GM12878 (cell line): ENCODE results near the gene PTPRD. TPM values are rescaled to one million over a fixed set of nuclear protein-coding genes. Genes with fewer than 3 reads are reported as not detected.

Experiments
- ATAC-seq: fragments of 200-7000 bp; cut with Tn5 transposase; 3 replicates; pipeline ENCODE4 v1.9.1; 2020; ENCODE audit warnings: mild to moderate bottlenecking, moderate library complexity
- BruUV-seq: library from RNA; stranded (reverse); fragments of 400-500 nt; replicated peaks from 2 replicates; lab custom pipeline; 2021; lab: Mats Ljungman, UMichigan
- CTCF ChIA-PET: fragments of 300-600 bp; sonication (Branson Sonifier 250); formaldehyde crosslinking; extraction: SDS; loops from one replicate; lab custom pipeline; 2021; ENCODE audit warnings: inconsistent platforms; lab: Yijun Ruan, JAX
- POLR2A ChIA-PET: fragments of 350-600 bp; formaldehyde crosslinking; extraction: SDS; loops from one replicate; lab custom pipeline; 2021; ENCODE audit warnings: inconsistent platforms; lab: Charles Lee
- RAD21 ChIA-PET: fragments of 300-600 bp; sonication (Branson Sonifier 250); formaldehyde crosslinking; loops from one replicate; lab custom pipeline; 2023; ENCODE audit warnings: antibody characterized with exemption; ENCODE audit not compliant: unreplicated experiment; lab: Charles Lee
- SMC1A ChIA-PET: fragments of 300-600 bp; sonication (Branson Sonifier 250); formaldehyde crosslinking; loops from one replicate; lab custom pipeline; 2023; ENCODE audit not compliant: unreplicated experiment, uncharacterized antibody; lab: Charles Lee
- DNase-seq: peaks from one replicate; pipeline ENCODE4 v3.0.0-alpha.2; 2011; ENCODE audit warnings: low read depth, low spot score
- FAIRE-seq: peaks from 3 replicates; lab custom pipeline; 2011; peaks lifted over from hg19 to GRCh38; lab: Jason Lieb, UNC
- H2AFZ ChIP-seq: 2 replicates; pipeline ENCODE4 v1.6.0; 2011; ENCODE audit warnings: low read depth, low read length, control low read depth; ENCODE audit not compliant: control insufficient read depth
- H3K27ac ChIP-seq: 2 replicates; pipeline ENCODE4 v1.5.1; 2011; ENCODE audit warnings: control low read depth; ENCODE audit not compliant: control insufficient read depth, insufficient read depth
- H3K27me3 ChIP-seq, 2 experiments: replicated peaks in 1 of 2; 2 replicates each; pipeline versions ENCODE4 v1.6.0 to v1.6.1; 2011; ENCODE audit warnings: low read length in 1 of 2; ENCODE audit not compliant: control insufficient read depth in 2 of 2, insufficient read depth in 2 of 2
- H3K36me3 ChIP-seq, 2 experiments: 2 replicates each; pipeline ENCODE4 v1.5.1; 2011; ENCODE audit warnings: low read length in 1 of 2; ENCODE audit not compliant: control insufficient read depth in 2 of 2, insufficient read depth in 2 of 2
- H3K4me1 ChIP-seq: 2 replicates; pipeline ENCODE4 v1.6.1; 2011; ENCODE audit warnings: mild to moderate bottlenecking, low read length, moderate library complexity, mixed read lengths; ENCODE audit not compliant: control insufficient read depth, insufficient read depth
- H3K4me2 ChIP-seq: 2 replicates; pipeline ENCODE4 v1.6.0; 2011; ENCODE audit warnings: control low read depth; ENCODE audit not compliant: control insufficient read depth, insufficient read depth
- H3K4me3 ChIP-seq: fragments of 200-600 bp; sonication (generic); 2 replicates; pipeline ENCODE4 v1.5.1; 2016
- H3K79me2 ChIP-seq: 2 replicates; pipeline ENCODE4 v1.6.0; 2011; ENCODE audit warnings: low read length; ENCODE audit not compliant: control insufficient read depth, insufficient read depth
- H3K9ac ChIP-seq: 2 replicates; pipeline ENCODE4 v1.8.0; 2011; ENCODE audit warnings: low read length, control low read depth, mixed read lengths; ENCODE audit not compliant: control insufficient read depth, insufficient read depth
- H3K9me3 ChIP-seq: replicated peaks from 3 replicates; pipeline ENCODE4 v1.5.1; 2011; ENCODE audit warnings: mild to moderate bottlenecking, low read length; ENCODE audit not compliant: control insufficient read depth, insufficient read depth
- H4K20me1 ChIP-seq: 2 replicates; pipeline ENCODE4 v1.6.0; 2011; ENCODE audit not compliant: control insufficient read depth, insufficient read depth
- BHLHE40 ChIP-seq, 2 experiments: fragments of 450-650 bp in 1 of 2; IDR thresholded peaks; 2 replicates each; pipeline ENCODE4 v1.6.1; 2011 to 2017; ENCODE audit warnings: low read depth in 2 of 2, borderline replicate concordance in 1 of 2, improper control_type of control experiment in 1 of 2, low read length in 1 of 2, mild to moderate bottlenecking in 1 of 2
- CBX3 ChIP-seq: fragments of 200-600 bp; sonication (generic); IDR thresholded peaks from 2 replicates; pipeline ENCODE4 v1.6.1; 2016; ENCODE audit warnings: low read depth, borderline replicate concordance
- CHD4 ChIP-seq: fragments of 200-600 bp; sonication (generic); IDR thresholded peaks from 2 replicates; pipeline ENCODE4 v1.6.1; 2016; ENCODE audit warnings: mild to moderate bottlenecking
- EP300 ChIP-seq, 2 experiments: fragments of 150-350 bp in 1 of 2; IDR thresholded peaks; 2 replicates each; pipeline ENCODE4 v1.6.1; 2011 to 2012; ENCODE audit warnings: low read depth in 2 of 2, low read length in 2 of 2, borderline replicate concordance in 1 of 2, improper control_type of control experiment in 1 of 2, inconsistent platforms in 1 of 2; ENCODE audit not compliant: control insufficient read depth in 1 of 2
- FOXK2 ChIP-seq: fragments of 450-650 bp; IDR thresholded peaks from 2 replicates; pipeline ENCODE4 v1.6.1; 2017; ENCODE audit warnings: mild to moderate bottlenecking, moderate library complexity
- GATAD2B ChIP-seq: fragments of 450-650 bp; conservative IDR thresholded peaks from 2 replicates; pipeline ENCODE4 v1.6.1; 2017; ENCODE audit warnings: low read depth, mild to moderate bottlenecking, moderate library complexity
- HDAC2 ChIP-seq: fragments of 200-600 bp; sonication (generic); IDR thresholded peaks from 2 replicates; pipeline ENCODE4 v1.6.1; 2017
- NFYB ChIP-seq: IDR thresholded peaks from 2 replicates; pipeline ENCODE4 v1.6.1; 2011; ENCODE audit warnings: low read depth, mild to moderate bottlenecking, low read length, improper control_type of control experiment, moderate library complexity; ENCODE audit not compliant: insufficient read depth
- NRF1 ChIP-seq: conservative IDR thresholded peaks from 2 replicates; pipeline ENCODE4 v1.6.1; 2011; ENCODE audit warnings: mild to moderate bottlenecking, low read depth, low read length, improper control_type of control experiment
- ZNF217 ChIP-seq: fragments of 450-650 bp; IDR thresholded peaks from 2 replicates; pipeline ENCODE4 v1.6.1; 2017; ENCODE audit warnings: antibody characterized with exemption, mild to moderate bottlenecking
- ZNF24 ChIP-seq: fragments of 450-650 bp; IDR thresholded peaks from 2 replicates; pipeline ENCODE4 v1.6.1; 2017; ENCODE audit warnings: antibody characterized with exemption, mild to moderate bottlenecking
- ZNF384 ChIP-seq: IDR thresholded peaks from 2 replicates; pipeline ENCODE4 v1.6.1; 2012; ENCODE audit warnings: low read depth, mild to moderate bottlenecking, low read length, improper control_type of control experiment, borderline replicate concordance
- WGBS: methylation state at CpG from one replicate; pipeline ENCODE4 v1.1.6; 2016; ENCODE audit warnings: low lambda C conversion rate; ENCODE audit not compliant: insufficient replicate concordance, insufficient coverage; ENCODE audit errors: missing lambda C conversion rate; 5-methylcytosine and 5-hydroxymethylcytosine counted together
- in situ Hi-C: fragments of 300-500 bp; cut with MboI; formaldehyde crosslinking; loops from 9 replicates; pipeline ENCODE4 v1.14.3; 2018; ENCODE audit warnings: mixed read lengths
- intact Hi-C: fragments of 100-400 bp; cut with micrococcal nuclease; formaldehyde crosslinking; loops from one replicate; pipeline ENCODE4 v1.14.2; 2022; ENCODE audit not compliant: unreplicated experiment
- polyA plus RNA-seq, 11 experiments: library from polyadenylated mRNA; depleted of rRNA in 4 of 11; unstranded in 6 of 11; stranded (reverse) in 5 of 11; fragments of >200 nt; fragmentation: Nextera tagmentation in 4 of 11; fragmentation: Illumina TruSeq in 1 of 11; extraction: Ambion mirVana in 4 of 11; extraction: Trizol in 1 of 11; gene quantifications; 1 replicate in 1 of 11; 2 replicates in 10 of 11; pipeline versions ENCODE4 v1.2.1 to v1.2.3, GENCODE V29; 2011 to 2016; ENCODE audit warnings: inconsistent platforms in 2 of 11, missing spikeins in 2 of 11, low read depth in 1 of 11
- total RNA-seq, 4 experiments: library from RNA; depleted of rRNA in 3 of 4; stranded (reverse); fragments of >200 nt in 3 of 4; fragmentation: Illumina TruSeq in 1 of 4; extraction: Trizol in 1 of 4; gene quantifications; 2 replicates each; pipeline versions ENCODE4 v1.2.1 to v1.2.3, GENCODE V29; 2013 to 2021
- TF ChIP-seq, protein P1 (sequence below), 3 experiments: IDR thresholded peaks in 2 of 3; conservative IDR thresholded peaks in 1 of 3; 2 replicates each; pipeline ENCODE4 v1.5.1; 2011; ENCODE audit warnings: low read depth in 3 of 3, low read length in 3 of 3, mild to moderate bottlenecking in 3 of 3, control low read depth in 2 of 3, moderate library complexity in 2 of 3, inconsistent platforms in 1 of 3, mixed read lengths in 1 of 3; ENCODE audit not compliant: control insufficient read depth in 2 of 3, insufficient read depth in 1 of 3; ENCODE audit errors: extremely low read depth in 1 of 3
- TF ChIP-seq, protein P2 (sequence below): IDR thresholded peaks from 2 replicates; pipeline ENCODE4 v1.6.1; 2012; ENCODE audit warnings: low read depth, low read length, improper control_type of control experiment
- TF ChIP-seq, protein P3 (sequence below): fragments of 450-650 bp; IDR thresholded peaks from 2 replicates; pipeline ENCODE4 v1.6.1; 2014; ENCODE audit warnings: mild to moderate bottlenecking
- TF ChIP-seq, protein P4 (sequence below): fragments of 450-650 bp; IDR thresholded peaks from 2 replicates; pipeline ENCODE4 v1.6.1; 2018; ENCODE audit warnings: mild to moderate bottlenecking, low read depth, moderate library complexity; ENCODE audit not compliant: partially characterized antibody

Gene PTPRD
- total and polyA plus RNA-seq, 10 of the 15 experiments (the other 5 are each of a cell fraction or from before 2014, with no cell fraction given), result under 0.01 to 0.05 (median 0.01) TPM; not detected in 7

DNA sequence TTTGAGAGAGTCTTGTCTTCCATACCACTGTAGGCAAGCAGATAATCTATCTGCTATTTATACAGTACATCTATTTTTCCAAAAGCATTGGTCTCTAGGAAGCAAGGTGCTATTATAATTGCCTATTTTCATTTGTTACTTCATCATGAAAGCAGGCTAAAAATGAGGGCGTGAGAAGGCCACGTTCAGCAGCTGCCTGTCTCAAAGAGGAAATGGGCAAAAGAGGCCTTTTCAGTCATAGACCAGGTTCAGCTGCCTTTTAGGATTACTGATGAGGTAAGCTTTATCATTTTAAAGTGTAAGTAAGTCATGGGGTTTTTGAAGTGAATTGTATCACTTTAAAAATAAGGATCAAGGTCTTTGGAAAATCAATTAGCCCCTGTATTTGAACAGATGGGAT lies 1722.1 kb downstream of the PTPRD start:
- Histone ChIP-seq H3K27me3 (no peaks in the 10 kb centered on the region), H3K27ac (no peak overlapping the region), H3K9ac (no peak overlapping the region), H3K4me1 (no peaks in the 10 kb centered on the region), H3K4me3 (no peak overlapping the region), H3K9me3 (no peaks in the 10 kb centered on the region), H2AFZ (no peak overlapping the region), H4K20me1 (no peaks in the 10 kb centered on the region), H3K36me3 (no peaks in the 10 kb centered on the region), H3K79me2 (no peaks in the 10 kb centered on the region), H3K4me2 (no peak overlapping the region)
- ChIA-PET RAD21 (no interaction called here), SMC1A (interaction anchor here (0.7 kb wide), 1 partner anchor 932 kb away, joined by 3 read pairs; no protein-coding TSS in a partner anchor), POLR2A (no interaction called here), CTCF (no interaction called here)
- no TSS peak for BruUV-seq
- FAIRE-seq, result no peak
- TF ChIP-seq ZNF24 (no peak), BHLHE40 (IDR thresholded peaks at IDR 0.05; ENCODE audit: borderline replicate concordance in 1 of 2, low read depth in 2 of 2, low read length in 1 of 2) (no peak), ZNF384 (no peak), GATAD2B (no peak), HDAC2 (no peak), EP300 (IDR thresholded peaks at IDR 0.05; ENCODE audit: borderline replicate concordance in 1 of 2, control insufficient read depth in 1 of 2, low read depth in 2 of 2, low read length in 2 of 2) (no peak), CHD4 (no peak), ZNF217 (no peak), FOXK2 (no peak), NRF1 (no peak), NFYB (no peak), CBX3 (no peak)
- TF ChIP-seq, protein P1, sequence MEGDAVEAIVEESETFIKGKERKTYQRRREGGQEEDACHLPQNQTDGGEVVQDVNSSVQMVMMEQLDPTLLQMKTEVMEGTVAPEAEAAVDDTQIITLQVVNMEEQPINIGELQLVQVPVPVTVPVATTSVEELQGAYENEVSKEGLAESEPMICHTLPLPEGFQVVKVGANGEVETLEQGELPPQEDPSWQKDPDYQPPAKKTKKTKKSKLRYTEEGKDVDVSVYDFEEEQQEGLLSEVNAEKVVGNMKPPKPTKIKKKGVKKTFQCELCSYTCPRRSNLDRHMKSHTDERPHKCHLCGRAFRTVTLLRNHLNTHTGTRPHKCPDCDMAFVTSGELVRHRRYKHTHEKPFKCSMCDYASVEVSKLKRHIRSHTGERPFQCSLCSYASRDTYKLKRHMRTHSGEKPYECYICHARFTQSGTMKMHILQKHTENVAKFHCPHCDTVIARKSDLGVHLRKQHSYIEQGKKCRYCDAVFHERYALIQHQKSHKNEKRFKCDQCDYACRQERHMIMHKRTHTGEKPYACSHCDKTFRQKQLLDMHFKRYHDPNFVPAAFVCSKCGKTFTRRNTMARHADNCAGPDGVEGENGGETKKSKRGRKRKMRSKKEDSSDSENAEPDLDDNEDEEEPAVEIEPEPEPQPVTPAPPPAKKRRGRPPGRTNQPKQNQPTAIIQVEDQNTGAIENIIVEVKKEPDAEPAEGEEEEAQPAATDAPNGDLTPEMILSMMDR (IDR thresholded peaks at IDR 0.05 in 2 of 3, conservative IDR thresholded peaks at IDR 0.05 in 1 of 3; ENCODE audit: control insufficient read depth in 2 of 3, extremely low read depth in 1 of 3, insufficient read depth in 1 of 3, low read depth in 3 of 3, low read length in 3 of 3), result no peak
- TF ChIP-seq, protein P2, sequence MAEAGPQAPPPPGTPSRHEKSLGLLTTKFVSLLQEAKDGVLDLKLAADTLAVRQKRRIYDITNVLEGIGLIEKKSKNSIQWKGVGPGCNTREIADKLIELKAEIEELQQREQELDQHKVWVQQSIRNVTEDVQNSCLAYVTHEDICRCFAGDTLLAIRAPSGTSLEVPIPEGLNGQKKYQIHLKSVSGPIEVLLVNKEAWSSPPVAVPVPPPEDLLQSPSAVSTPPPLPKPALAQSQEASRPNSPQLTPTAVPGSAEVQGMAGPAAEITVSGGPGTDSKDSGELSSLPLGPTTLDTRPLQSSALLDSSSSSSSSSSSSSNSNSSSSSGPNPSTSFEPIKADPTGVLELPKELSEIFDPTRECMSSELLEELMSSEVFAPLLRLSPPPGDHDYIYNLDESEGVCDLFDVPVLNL, result no peak
- TF ChIP-seq, protein P3, sequence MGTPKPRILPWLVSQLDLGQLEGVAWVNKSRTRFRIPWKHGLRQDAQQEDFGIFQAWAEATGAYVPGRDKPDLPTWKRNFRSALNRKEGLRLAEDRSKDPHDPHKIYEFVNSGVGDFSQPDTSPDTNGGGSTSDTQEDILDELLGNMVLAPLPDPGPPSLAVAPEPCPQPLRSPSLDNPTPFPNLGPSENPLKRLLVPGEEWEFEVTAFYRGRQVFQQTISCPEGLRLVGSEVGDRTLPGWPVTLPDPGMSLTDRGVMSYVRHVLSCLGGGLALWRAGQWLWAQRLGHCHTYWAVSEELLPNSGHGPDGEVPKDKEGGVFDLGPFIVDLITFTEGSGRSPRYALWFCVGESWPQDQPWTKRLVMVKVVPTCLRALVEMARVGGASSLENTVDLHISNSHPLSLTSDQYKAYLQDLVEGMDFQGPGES, result no peak
- TF ChIP-seq, protein P4, sequence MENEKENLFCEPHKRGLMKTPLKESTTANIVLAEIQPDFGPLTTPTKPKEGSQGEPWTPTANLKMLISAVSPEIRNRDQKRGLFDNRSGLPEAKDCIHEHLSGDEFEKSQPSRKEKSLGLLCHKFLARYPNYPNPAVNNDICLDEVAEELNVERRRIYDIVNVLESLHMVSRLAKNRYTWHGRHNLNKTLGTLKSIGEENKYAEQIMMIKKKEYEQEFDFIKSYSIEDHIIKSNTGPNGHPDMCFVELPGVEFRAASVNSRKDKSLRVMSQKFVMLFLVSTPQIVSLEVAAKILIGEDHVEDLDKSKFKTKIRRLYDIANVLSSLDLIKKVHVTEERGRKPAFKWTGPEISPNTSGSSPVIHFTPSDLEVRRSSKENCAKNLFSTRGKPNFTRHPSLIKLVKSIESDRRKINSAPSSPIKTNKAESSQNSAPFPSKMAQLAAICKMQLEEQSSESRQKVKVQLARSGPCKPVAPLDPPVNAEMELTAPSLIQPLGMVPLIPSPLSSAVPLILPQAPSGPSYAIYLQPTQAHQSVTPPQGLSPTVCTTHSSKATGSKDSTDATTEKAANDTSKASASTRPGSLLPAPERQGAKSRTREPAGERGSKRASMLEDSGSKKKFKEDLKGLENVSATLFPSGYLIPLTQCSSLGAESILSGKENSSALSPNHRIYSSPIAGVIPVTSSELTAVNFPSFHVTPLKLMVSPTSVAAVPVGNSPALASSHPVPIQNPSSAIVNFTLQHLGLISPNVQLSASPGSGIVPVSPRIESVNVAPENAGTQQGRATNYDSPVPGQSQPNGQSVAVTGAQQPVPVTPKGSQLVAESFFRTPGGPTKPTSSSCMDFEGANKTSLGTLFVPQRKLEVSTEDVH, result no peak
- DNase-seq, result no peak
- no peak for ATAC-seq
- WGBS, result 0% methylated on average over 2 of the region's 2 CpGs
- in situ Hi-C loops (loop anchor here (10.0 kb wide), 1 partner anchor 1316 kb away; no protein-coding TSS in a partner anchor), intact Hi-C loops (no loop called here)
